HepG2 (cell line): ENCODE results near the gene SDK1. TPM values are rescaled to one million over a fixed set of nuclear protein-coding genes. Genes with fewer than 3 reads are reported as not detected.

Experiments used
- ATAC-seq: fragments of 200-7000 bp; cut with Tn5 transposase; 3 replicates; pipeline ENCODE4 v1.9.1; 2020; ENCODE audit warnings: mild to moderate bottlenecking, moderate library complexity
- BruUV-seq: library from RNA; stranded (reverse); fragments of 400-500 nt; replicated peaks from 2 replicates; lab custom pipeline; 2021; lab: Mats Ljungman, UMichigan
- CTCF ChIA-PET: fragments of 300-600 bp; formaldehyde crosslinking; extraction: SDS; loops from one replicate; lab custom pipeline; 2021; ENCODE audit warnings: low total read pairs, inconsistent platforms, low intra/inter-chr PET ratio; lab: Yijun Ruan, JAX
- POLR2A ChIA-PET: fragments of 350-600 bp; sonication (Branson Sonifier 250); formaldehyde crosslinking; loops from one replicate; lab custom pipeline; 2020; ENCODE audit warnings: antibody characterized with exemption, inconsistent platforms; lab: Yijun Ruan, JAX
- DNase-seq: peaks from one replicate; pipeline ENCODE4 v3.0.0-alpha.2; 2015; ENCODE audit warnings: low spot score
- FAIRE-seq: peaks from 3 replicates; lab custom pipeline; 2011; peaks lifted over from hg19 to GRCh38; lab: Jason Lieb, UNC
- H2AFZ ChIP-seq: one replicate; pipeline ENCODE4 v1.6.1; 2011; ENCODE audit warnings: low read length, inconsistent platforms
- H3K27ac ChIP-seq: fragments of 300-600 bp; 3 replicates; pipeline ENCODE4 v1.8.0; 2011; ENCODE audit warnings: mixed run types, mild to moderate bottlenecking, mixed read lengths, low read length, inconsistent platforms; ENCODE audit not compliant: insufficient read depth; ENCODE audit errors: extremely low read length
- H3K27me3 ChIP-seq, 2 experiments: fragments of 200-600 bp in 1 of 2; 2 replicates in 1 of 2; 3 replicates in 1 of 2; pipeline versions ENCODE4 v1.6.0 to v1.8.0; 2011; ENCODE audit warnings: low read length in 2 of 2, mild to moderate bottlenecking in 2 of 2, moderate library complexity in 2 of 2, inconsistent platforms in 1 of 2; ENCODE audit not compliant: insufficient read depth in 2 of 2, control insufficient read depth in 1 of 2
- H3K36me3 ChIP-seq, 2 experiments: fragments of 200-600 bp in 1 of 2; replicated peaks in 1 of 2; 2 replicates in 1 of 2; 3 replicates in 1 of 2; pipeline versions ENCODE4 v1.5.1 to v1.8.0; 2011; ENCODE audit warnings: low read length in 2 of 2, inconsistent platforms in 1 of 2; ENCODE audit not compliant: insufficient read depth in 2 of 2, control insufficient read depth in 1 of 2
- H3K4me1 ChIP-seq: 2 replicates; pipeline ENCODE4 v1.5.1; 2012; ENCODE audit warnings: low read length, inconsistent platforms; ENCODE audit not compliant: insufficient read depth
- H3K4me2 ChIP-seq: 2 replicates; pipeline ENCODE4 v1.6.0; 2011; ENCODE audit warnings: low read depth, low read length, inconsistent platforms
- H3K4me3 ChIP-seq, 3 experiments: fragments of 200-600 bp in 1 of 3; sonication (generic), shearing (Covaris generic) in 1 of 3; replicated peaks in 1 of 3; 2 replicates each; pipeline ENCODE4 v1.5.1; 2011 to 2016; ENCODE audit warnings: low read length in 3 of 3, inconsistent platforms in 2 of 3, low read depth in 2 of 3, mild to moderate bottlenecking in 2 of 3, control low read depth in 1 of 3, mixed read lengths in 1 of 3; ENCODE audit not compliant: insufficient read depth in 1 of 3
- H3K79me2 ChIP-seq: one replicate; pipeline ENCODE4 v1.6.1; 2011; ENCODE audit warnings: low read length, inconsistent platforms; ENCODE audit not compliant: insufficient read depth
- H3K9ac ChIP-seq: 2 replicates; pipeline ENCODE4 v1.6.0; 2011; ENCODE audit warnings: mild to moderate bottlenecking, low read depth, low read length, inconsistent platforms; ENCODE audit not compliant: insufficient read depth
- H3K9me3 ChIP-seq: 2 replicates; pipeline ENCODE4 v1.5.1; 2012; ENCODE audit warnings: mild to moderate bottlenecking, low read length
- H4K20me1 ChIP-seq: 2 replicates; pipeline ENCODE4 v1.6.0; 2011; ENCODE audit warnings: inconsistent platforms, mild to moderate bottlenecking, low read length, moderate library complexity; ENCODE audit not compliant: insufficient read depth
- CC2D1A ChIP-seq: sonication (generic); formaldehyde crosslinking; IDR thresholded peaks from 2 replicates; pipeline ENCODE4 v1.8.1; 2023; ENCODE audit warnings: mild to moderate bottlenecking, missing genetic modification reagents
- EZH2 ChIP-seq: conservative IDR thresholded peaks from 2 replicates; pipeline ENCODE4 v1.6.1; 2012; ENCODE audit warnings: mild to moderate bottlenecking, low read depth, low read length, moderate library complexity
- FOXA1 ChIP-seq, 2 experiments: fragments of 450-650 bp in 1 of 2; sonication (generic) in 1 of 2; formaldehyde crosslinking in 1 of 2; IDR thresholded peaks; 2 replicates each; pipeline versions ENCODE4 v1.4.0 to v1.6.1; 2016 to 2020; ENCODE audit warnings: missing genetic modification reagents in 1 of 2
- FOXC1 ChIP-seq: sonication (generic); formaldehyde crosslinking; IDR thresholded peaks from 2 replicates; pipeline ENCODE4 v1.8.0; 2022; ENCODE audit warnings: mild to moderate bottlenecking, missing genetic modification reagents, borderline replicate concordance
- FOXK1 ChIP-seq: sonication (generic); formaldehyde crosslinking; IDR thresholded peaks from 2 replicates; pipeline ENCODE4 v1.4.0; 2020; ENCODE audit warnings: low read depth, missing genetic modification reagents, borderline replicate concordance
- GATAD1 ChIP-seq: IDR thresholded peaks from 2 replicates; pipeline ENCODE4 v1.6.1; 2016; ENCODE audit warnings: missing genetic modification reagents, missing compliant biosample characterization
- HCFC1 ChIP-seq: fragments of 150-350 bp; IDR thresholded peaks from 2 replicates; pipeline ENCODE4 v1.6.1; 2014; ENCODE audit warnings: low read depth, low read length
- HOXA3 ChIP-seq: sonication (generic); formaldehyde crosslinking; IDR thresholded peaks from 2 replicates; pipeline ENCODE4 v1.5.0; 2020; ENCODE audit warnings: missing genetic modification reagents
- NFATC3 ChIP-seq: sonication (generic); formaldehyde crosslinking; IDR thresholded peaks from 2 replicates; pipeline ENCODE4 v1.5.1; 2020; ENCODE audit warnings: mild to moderate bottlenecking, missing genetic modification reagents
- NFYC ChIP-seq: IDR thresholded peaks from 2 replicates; pipeline ENCODE4 v1.6.1; 2016; ENCODE audit warnings: missing genetic modification reagents, missing compliant biosample characterization
- PHF5A ChIP-seq: IDR thresholded peaks from one replicate; pipeline ENCODE4 v1.6.1; 2018; ENCODE audit warnings: low read depth, missing genetic modification reagents; ENCODE audit not compliant: unreplicated experiment
- RORA ChIP-seq: sonication (generic); formaldehyde crosslinking; IDR thresholded peaks from 2 replicates; pipeline ENCODE4 v1.5.0; 2020; ENCODE audit warnings: mild to moderate bottlenecking, missing genetic modification reagents, moderate library complexity
- SMARCE1 ChIP-seq: fragments of 450-650 bp; IDR thresholded peaks from 2 replicates; pipeline ENCODE4 v1.6.1; 2017; ENCODE audit warnings: borderline replicate concordance
- SRSF1 ChIP-seq: fragments of 200-400 bp; formaldehyde crosslinking; optimal IDR thresholded peaks from 2 replicates; pipeline ENCODE3; 2017; ENCODE audit warnings: mild to moderate bottlenecking, low read depth, low read length, moderate library complexity
- TOE1 ChIP-seq: sonication (generic); formaldehyde crosslinking; IDR thresholded peaks from 2 replicates; pipeline ENCODE4 v1.4.0; 2020; ENCODE audit warnings: mild to moderate bottlenecking, missing genetic modification reagents
- ZBTB33 ChIP-seq: sonication (generic); formaldehyde crosslinking; IDR thresholded peaks from 2 replicates; pipeline ENCODE4 v1.4.0; 2020; ENCODE audit warnings: missing genetic modification reagents
- ZFP36L1 ChIP-seq: sonication (generic); formaldehyde crosslinking; IDR thresholded peaks from 2 replicates; pipeline ENCODE4 v1.8.0; 2022; ENCODE audit warnings: mild to moderate bottlenecking, missing genetic modification reagents, moderate library complexity
- ZNF20 ChIP-seq: sonication (generic); formaldehyde crosslinking; IDR thresholded peaks from 2 replicates; pipeline ENCODE4 v1.4.0; 2020; ENCODE audit warnings: mild to moderate bottlenecking, moderate library complexity, missing genetic modification reagents
- ZNF672 ChIP-seq: sonication (generic); formaldehyde crosslinking; IDR thresholded peaks from 2 replicates; pipeline ENCODE4 v1.8.1; 2022; ENCODE audit warnings: missing genetic modification reagents
- ZNF674 ChIP-seq: sonication (generic); formaldehyde crosslinking; IDR thresholded peaks from 2 replicates; pipeline ENCODE4 v1.5.0; 2020; ENCODE audit warnings: low read depth, mild to moderate bottlenecking, missing genetic modification reagents
- WGBS: methylation state at CpG from one replicate; pipeline ENCODE4 v1.1.6; 2017; ENCODE audit warnings: low lambda C conversion rate; 5-methylcytosine and 5-hydroxymethylcytosine counted together
- in situ Hi-C: cut with HindIII; loops from 2 replicates; pipeline ENCODE4 v1.10.0; 2017; ENCODE audit warnings: low pct_unique_long_range_greater_than_20kb; ENCODE audit not compliant: extremely low pct_ligation_motif_present
- intact Hi-C: fragments of 100-400 bp; cut with micrococcal nuclease; formaldehyde crosslinking; loops from one replicate; pipeline ENCODE4 v1.10.0; 2022; ENCODE audit not compliant: unreplicated experiment
- polyA plus RNA-seq, 8 experiments: library from polyadenylated mRNA; depleted of rRNA in 3 of 8; stranded (reverse) in 7 of 8; unstranded in 1 of 8; fragments of >200 nt; fragmentation: Illumina TruSeq in 4 of 8; extraction: Trizol in 4 of 8; gene quantifications; 2 replicates each; pipeline versions ENCODE4 v1.2.1 to v1.2.3, GENCODE V29; 2011 to 2016; ENCODE audit warnings: low read depth in 4 of 8, missing spikeins in 1 of 8, mixed read lengths in 1 of 8; ENCODE audit not compliant: insufficient read depth in 1 of 8
- total RNA-seq, 5 experiments: library from RNA; depleted of rRNA; stranded (reverse); fragments of >200 nt; fragmentation: Illumina TruSeq; extraction: Trizol; gene quantifications; 2 replicates each; pipeline ENCODE4 v1.2.3, GENCODE V29; 2016; ENCODE audit warnings: low read depth in 1 of 5

Gene SDK1
- total and polyA plus RNA-seq, 2 of the 13 experiments (the other 11 are each of a cell fraction or from before 2014, with no cell fraction given): 0.35 to 2.4 TPM

- H3K4me2 ChIP-seq: no peak overlapping the region
- FAIRE-seq (no peak), ATAC-seq (no peak), DNase-seq (no peak)
- no peak overlapping the region for H3K27ac ChIP-seq
- intact Hi-C loops: no loop called here
- H3K79me2 ChIP-seq: no peaks in the 10 kb centered on the region
- BruUV-seq: no TSS peak
- no peaks in the 10 kb centered on the region for H3K36me3 ChIP-seq
- in situ Hi-C loops: no loop called here
- no peak overlapping the region for H2AFZ ChIP-seq
- TF ChIP-seq GATAD1 (CRISPR knock-in tag) (no peak), FOXK1 (CRISPR knock-in tag) (no peak), PHF5A (CRISPR knock-in tag) (no peak), ZFP36L1 (no peak), HOXA3 (no peak), RORA (no peak), ZNF20 (no peak), EZH2 (no peak), FOXC1 (CRISPR knock-in tag) (no peak), ZBTB33 (CRISPR knock-in tag) (no peak), SRSF1 (no peak), HCFC1 (no peak), NFATC3 (CRISPR knock-in tag) (no peak), ZNF674 (CRISPR knock-in tag) (no peak), CC2D1A (CRISPR knock-in tag) (no peak), FOXA1 (IDR thresholded peaks at IDR 0.05) (no peak), FOXA1 (CRISPR knock-in tag; IDR thresholded peaks at IDR 0.05) (no peak), ZNF672 (CRISPR knock-in tag) (no peak), SMARCE1 (no peak), NFYC (CRISPR knock-in tag) (no peak), TOE1 (no peak)
- no peaks in the 10 kb centered on the region for H3K9me3 ChIP-seq
- H3K4me3 ChIP-seq: no peak overlapping the region
- WGBS: 94% methylated on average over 10 of the region's 13 CpGs
- H4K20me1 ChIP-seq: no peaks in the 10 kb centered on the region
- ChIA-PET POLR2A (no interaction called here), CTCF (no interaction called here)
- H3K9ac ChIP-seq: no peak overlapping the region
- no peaks in the 10 kb centered on the region for H3K27me3 ChIP-seq
- H3K4me1 ChIP-seq: no peaks in the 10 kb centered on the region
Measured at GRCh38 chr7:4049202-4049601, 748.1 kb downstream of the SDK1 start.
